ENCODE results near the gene MS4A10.

DNA sequence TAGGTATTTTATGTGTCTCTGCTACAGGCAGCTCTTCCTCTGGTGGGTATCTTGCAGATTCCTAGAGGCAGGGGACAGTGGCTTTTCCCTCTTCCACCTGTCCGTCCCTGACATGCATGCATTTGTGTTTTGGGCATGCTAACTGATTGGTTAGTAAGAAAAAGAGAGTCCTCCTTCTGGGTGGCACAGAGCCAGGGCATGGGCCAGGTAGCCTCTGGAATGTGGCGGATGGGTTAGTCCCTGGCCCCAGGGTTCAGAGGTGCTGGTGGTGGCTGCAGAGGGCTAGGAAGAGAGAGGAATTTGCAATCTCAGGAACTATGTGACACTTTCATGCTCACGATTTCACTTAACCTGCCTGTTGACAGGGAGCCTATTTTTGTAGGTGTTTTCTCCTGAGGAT, 34.2 kb upstream of the MS4A10 start:
- TF ChIP-seq, protein P1, sequence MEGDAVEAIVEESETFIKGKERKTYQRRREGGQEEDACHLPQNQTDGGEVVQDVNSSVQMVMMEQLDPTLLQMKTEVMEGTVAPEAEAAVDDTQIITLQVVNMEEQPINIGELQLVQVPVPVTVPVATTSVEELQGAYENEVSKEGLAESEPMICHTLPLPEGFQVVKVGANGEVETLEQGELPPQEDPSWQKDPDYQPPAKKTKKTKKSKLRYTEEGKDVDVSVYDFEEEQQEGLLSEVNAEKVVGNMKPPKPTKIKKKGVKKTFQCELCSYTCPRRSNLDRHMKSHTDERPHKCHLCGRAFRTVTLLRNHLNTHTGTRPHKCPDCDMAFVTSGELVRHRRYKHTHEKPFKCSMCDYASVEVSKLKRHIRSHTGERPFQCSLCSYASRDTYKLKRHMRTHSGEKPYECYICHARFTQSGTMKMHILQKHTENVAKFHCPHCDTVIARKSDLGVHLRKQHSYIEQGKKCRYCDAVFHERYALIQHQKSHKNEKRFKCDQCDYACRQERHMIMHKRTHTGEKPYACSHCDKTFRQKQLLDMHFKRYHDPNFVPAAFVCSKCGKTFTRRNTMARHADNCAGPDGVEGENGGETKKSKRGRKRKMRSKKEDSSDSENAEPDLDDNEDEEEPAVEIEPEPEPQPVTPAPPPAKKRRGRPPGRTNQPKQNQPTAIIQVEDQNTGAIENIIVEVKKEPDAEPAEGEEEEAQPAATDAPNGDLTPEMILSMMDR (conservative IDR thresholded peaks at IDR 0.05; ENCODE audit: low read depth in 2 of 2) = no peak
- TF ChIP-seq POLR2AphosphoS5 (IDR thresholded peaks at IDR 0.05; ENCODE audit: low read depth) = no peak
- TF ChIP-seq NANOG (IDR thresholded peaks at IDR 0.05; ENCODE audit: borderline replicate concordance) = no peak

All from GM23338 (cell line).